H4 (cell line): Measurements from ENCODE around the gene FGFR1OP2. TPM values are rescaled to one million over a fixed set of nuclear protein-coding genes. Genes with fewer than 3 reads are reported as not detected.

Source experiments
- DNase-seq: peaks from one replicate; pipeline ENCODE4 v3.0.0-alpha.2; 2015; ENCODE audit warnings: low spot score
- total RNA-seq: library from RNA; depleted of rRNA; stranded (reverse); fragments of >200 nt; shearing (Covaris generic); gene quantifications from 2 replicates; pipeline ENCODE4 v1.2.3, GENCODE V29; 2014; rRNA removed

FGFR1OP2 gene
- total RNA-seq, 1 experiment from 2014 or later, result 31.3 TPM

DNA sequence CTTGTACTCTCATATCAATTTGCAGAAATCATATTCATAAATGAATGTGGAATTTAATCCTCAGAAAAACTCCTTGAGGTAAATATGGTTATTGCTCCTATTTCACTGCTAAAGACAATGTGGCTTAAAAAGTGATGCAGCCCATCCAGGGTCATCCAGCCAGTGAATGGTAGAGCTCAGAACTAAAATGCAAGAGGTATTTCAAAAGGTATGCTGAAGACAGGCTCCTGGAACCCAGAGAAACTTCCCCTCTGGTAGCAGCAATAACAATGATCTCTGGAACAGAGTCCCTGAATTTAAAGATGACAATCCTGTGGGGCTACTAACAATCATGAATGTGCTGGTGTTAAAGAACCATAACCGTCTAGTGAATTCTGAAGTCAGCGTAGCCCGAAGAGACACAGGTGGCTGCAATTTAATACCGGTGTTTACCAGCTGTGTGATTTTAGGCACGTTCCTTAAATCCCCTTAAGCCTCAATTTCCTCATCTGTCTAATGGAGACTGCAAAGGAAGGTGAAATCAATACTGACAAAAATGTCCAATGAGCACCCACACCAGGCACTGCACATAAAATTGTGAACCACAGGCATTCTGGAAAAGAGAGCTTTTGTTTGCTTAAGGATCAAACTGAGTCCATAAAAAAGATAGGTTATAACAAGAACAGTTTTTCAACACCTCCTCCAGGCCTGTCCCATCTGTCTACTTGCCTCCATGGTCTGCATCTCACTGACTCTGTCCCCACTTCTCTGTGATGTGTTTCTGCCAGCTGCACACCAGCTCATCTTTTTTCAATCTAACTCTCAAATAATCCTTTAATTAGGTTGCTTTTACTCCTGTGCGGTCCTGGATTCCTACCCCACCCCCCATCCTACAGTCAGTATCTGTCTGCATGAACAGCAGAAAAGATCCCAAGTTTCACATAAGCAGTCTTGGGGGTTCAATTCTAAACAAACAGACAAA lies 65.4 kb downstream of the FGFR1OP2 start:
- DNase-seq, result no peak

DNA sequence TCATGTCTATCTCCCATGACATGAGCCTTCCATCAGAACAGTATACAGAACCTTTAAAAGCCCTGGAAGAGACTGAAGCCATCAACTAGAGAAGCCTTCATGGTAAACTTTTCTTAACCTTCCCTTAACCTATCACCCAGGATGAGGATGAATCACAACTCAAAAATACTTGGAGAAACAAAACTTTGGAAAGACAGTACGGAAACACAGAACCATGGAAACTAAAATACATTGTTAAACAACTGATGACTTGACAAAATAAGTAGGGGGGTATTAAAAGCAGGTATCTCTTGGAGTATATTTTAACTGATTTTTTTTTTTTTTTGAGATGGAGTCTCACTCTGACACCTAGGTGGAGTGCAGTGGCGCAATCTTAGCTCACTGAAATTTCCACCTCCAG lies 67.2 kb downstream of the FGFR1OP2 start:
- DNase-seq, result no peak

DNA sequence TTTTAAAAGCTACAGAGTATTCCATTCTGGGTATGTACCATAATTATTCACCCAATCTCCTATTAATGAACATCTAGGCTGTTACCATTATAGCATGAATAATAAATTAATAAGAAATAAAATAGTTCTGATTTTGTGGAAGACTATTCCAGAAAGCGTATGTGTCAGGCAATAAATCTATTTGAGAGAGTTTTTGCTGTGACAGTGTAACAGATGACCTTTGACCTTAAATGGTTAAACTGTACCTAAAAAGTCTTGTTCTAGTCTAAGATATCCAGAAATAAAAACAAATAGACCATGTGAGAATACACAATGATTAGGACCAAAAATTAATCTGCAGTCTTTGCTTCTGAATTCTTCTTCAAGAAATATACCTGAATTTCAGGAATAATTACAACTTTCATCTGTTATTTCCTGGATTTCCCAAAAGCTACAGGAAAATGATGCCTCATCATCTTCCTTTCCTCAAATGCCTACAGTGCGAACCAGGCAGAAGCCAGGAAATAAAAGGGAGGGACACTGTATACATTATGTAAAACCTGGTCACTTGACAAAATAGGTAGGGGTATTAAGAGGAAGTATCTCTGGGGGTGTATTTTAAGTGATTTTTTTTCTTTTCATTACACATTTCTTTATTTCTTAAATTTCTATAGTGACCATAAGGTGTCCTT lies 68.7 kb downstream of the FGFR1OP2 start:
- no peak for DNase-seq

DNA sequence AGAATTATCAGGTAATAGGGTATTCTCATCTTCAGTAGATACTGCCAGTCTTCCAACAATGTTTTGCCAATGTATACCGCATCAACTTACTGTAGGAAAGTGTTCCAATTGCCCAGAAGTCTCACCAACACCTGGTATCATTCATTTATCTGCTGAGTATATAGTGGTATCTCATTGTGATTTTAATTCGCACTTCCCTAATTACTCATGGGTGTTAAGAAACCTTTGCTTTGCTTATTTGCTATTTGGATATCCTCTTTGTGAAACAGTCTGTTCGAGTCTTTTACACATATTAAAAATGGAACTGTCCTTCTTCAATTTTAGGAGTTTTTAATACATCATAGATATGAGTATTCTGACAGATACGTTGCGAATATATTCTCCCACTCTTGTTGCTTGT lies 69.8 kb downstream of the FGFR1OP2 start:
- DNase-seq, result no peak

DNA sequence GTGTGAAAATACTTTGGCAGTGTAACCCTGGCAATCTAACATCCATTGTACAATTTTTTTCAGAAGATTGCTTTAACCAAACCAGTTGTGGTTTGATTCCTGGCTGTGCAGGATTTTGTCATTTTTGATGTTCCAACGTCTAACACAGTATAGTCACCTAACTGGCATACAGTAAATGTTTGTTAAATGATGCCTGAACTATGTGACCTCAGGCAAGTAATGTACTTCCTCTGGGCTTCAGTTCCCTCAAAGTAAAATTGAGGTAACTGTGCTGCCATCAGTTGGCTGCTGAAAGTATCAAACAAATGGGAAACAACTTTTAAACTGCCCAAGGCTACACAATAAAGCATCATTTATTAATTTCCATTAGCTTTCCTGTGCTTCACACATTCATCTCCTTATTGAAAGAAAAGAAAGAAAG lies 71.6 kb downstream of the FGFR1OP2 start:
- no peak for DNase-seq

DNA sequence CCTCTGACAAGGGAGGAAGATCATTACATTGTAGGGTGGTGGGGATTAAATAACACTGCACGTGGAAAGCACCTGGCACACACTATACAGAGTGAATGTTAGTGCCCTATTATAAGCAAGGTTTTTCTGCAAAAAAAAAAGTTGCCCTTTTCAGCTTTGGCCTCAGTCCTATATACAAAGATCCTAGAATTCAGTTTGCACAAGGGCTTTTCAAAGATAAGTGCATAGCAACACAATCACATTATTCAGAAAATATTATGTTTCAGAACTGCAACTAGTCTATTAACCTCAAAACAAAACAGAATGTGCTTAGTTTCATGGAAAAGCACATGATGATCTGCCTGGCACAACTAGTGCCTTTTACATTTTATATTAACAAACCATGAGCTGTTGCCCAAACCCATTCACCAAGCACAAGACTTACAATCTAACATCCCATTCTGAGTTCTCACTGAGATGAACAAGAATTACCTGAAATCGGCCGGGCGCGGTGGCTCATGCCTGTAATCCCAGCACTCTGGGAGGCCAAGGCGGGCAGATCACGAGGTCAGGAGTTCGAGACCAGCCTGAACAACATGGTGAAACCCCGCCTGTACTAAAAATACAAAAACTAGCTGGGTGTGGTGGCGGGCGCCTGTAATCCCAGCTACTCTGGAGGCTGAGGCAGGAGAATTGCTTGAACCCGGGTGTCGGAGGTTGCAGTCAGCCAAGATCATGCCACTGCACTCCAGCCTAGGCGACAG lies 74.1 kb downstream of the FGFR1OP2 start:
- DNase-seq, result no peak

DNA sequence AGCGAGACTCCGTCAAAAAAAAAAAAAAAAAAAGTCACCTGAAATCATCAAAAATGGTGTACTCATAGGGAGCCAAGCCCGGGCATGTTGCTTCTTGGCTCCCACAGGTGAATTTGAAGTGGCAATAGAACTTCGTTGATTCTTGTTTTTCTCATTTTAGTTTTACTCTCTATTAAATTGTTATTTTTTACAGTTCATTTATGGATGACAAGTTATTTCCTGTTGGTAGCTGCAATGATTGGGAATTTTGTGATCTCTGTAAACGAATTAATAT lies 74.6 kb downstream of the FGFR1OP2 start:
- DNase-seq, result no peak

DNA sequence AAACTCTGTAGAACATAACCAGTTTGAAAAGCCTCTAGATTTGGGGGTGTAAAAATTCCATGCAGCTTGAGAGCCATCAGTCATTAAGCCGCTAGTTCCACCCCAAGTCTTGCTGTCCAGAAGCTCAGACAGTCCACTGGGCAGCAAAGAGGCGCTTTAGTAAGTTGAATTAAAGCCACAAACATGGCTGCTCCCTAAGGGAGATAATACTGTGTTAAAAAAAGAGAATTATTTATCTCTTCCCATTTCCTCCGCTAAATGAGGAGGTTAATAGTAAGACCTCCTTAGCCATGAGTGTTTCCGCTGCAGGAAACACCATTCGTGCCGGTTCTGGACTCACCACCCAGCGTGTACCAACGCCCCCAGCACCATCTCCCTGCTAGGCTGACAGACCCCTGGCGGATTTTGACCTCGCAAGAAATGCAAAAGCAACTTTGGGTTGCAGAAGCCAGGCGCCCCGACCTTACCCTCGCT lies 75.4 kb downstream of the FGFR1OP2 start:
- no peak for DNase-seq

DNA sequence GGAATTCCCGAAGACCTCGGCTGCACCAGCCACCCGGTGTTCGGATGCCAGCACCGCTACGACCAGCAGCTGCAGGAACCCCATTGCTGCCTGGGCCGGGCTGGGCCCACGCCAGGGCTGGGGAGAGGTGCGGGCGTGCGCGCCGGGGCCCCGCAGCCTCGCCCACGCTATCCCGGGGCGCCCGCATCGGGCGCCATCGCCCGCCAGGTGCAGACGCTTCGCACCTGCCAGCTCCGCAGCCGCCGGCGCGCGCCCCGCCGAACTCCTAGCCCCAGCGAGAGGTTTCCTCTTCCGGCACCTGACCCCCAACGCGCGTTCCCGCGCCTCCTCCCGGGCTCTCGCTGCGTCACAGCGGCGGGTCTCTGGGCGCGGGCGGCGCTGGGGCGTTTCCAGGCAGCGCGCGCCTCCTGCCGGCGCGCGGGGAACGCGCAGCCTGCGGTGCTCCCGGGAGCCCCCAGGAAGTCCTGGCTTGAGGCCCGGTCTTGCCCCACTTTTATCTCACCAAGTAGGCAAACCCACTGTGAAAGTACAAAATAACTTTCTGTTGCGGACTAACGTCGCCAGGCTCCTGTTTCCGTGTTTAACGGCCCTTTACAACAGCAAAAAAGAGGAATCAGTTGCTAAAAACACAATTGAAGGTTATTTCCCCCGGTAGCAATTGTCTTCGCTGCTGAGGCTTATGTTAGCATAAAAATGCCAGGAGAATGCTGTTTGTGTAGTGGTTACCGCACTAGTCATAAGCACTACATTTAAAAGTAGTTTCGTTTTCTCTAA lies 76.0 kb downstream of the FGFR1OP2 start, which contains the start of gene TM7SF3:
Gene TM7SF3, minus strand, starts transcription at position 300 of the 774 bp plus-strand sequence. Its CDS starts 216 bp downstream, at position 84.
- DNase-seq, result peak; percentile 77

DNA sequence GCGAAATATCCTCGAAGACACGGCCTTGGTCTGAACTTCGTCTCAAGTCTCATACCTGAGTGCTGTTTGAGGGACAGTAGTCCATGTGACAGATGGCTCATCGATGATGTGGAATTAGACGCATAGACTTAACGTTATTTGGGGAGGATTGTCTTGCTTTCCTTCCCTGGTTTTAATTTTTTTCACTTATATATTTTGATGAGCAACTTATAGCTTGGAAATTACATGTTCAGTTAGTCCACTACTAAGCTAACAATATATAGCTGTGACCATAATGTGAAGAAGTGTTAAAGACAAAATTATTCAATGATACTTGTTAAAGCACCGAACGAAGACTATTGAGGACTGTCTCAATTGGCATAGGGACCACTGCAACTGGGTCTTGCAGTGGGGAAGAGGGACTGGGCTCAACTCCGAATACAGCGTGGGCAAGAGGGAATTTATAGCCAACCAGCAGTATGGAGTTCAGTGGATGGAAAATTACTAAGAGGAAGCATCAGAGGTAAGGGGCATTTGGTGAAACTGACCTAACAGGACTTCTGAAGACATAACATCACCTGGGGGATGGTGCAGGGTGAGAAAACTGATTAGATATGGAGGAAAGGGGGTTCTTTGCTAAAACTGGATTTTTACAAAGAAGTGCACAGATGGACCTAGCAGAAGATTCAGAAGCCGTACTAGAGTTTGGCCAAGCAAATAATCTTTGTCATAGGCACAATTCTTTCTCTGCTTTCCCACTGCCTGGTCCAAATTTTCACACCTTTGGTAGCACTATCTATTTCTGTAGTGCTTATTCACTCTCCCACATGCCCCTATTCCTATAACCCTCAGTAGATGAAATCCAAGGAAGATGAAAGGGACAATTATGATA lies 76.8 kb downstream of the FGFR1OP2 start:
- DNase-seq, result no peak

DNA sequence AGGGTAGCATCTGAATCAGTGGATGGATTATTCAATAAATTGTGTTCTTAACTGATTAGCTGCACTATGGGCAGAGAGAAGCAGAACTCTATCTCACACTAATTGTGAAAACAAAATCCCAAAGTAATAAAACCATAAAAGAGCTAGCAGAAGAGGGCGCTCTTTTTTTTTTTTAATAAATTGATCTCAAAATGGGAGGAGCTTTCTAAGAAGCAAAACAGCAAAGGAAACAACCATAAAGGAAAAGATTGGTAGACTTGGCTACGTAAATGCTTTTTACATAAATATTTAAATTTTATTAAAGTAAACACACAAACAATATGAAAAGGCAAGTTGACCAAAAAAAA lies 77.4 kb downstream of the FGFR1OP2 start:
- DNase-seq, result peak; percentile 23

Other genes starting within 250 kb of the FGFR1OP2 start
- gene ITPR2, start 105.3 kb upstream of the FGFR1OP2 start, total RNA-seq, result 6.0 and 9.3 TPM in 2 replicates
- gene INTS13, start 489 bp upstream of the FGFR1OP2 start, total RNA-seq, result 39.7 and 44.9 TPM in 2 replicates
- 58.9 and 67.6 TPM in 2 replicates for gene TM7SF3, start 75.9 kb downstream of the FGFR1OP2 start, total RNA-seq
- gene MED21, start 84.1 kb downstream of the FGFR1OP2 start, total RNA-seq, result 79.5 and 83.3 TPM in 2 replicates
- not detected in 2 replicates for gene C12orf71, start 144.1 kb downstream of the FGFR1OP2 start, total RNA-seq